OCI-LY3 (cell line): ENCODE results near the gene ASCC2.

Experiments
- H2AFZ ChIP-seq: fragments of 200-600, 300-600 bp; shearing (Covaris generic); 2 replicates; pipeline ENCODE4 v1.6.0; 2014; ENCODE audit warnings: antibody characterized with exemption, low read depth, low read length
- H3K27ac ChIP-seq: fragments of 200-600, 300-600 bp; sonication (generic); 2 replicates; pipeline ENCODE4 v1.5.1; 2014; ENCODE audit warnings: mild to moderate bottlenecking, low read length, moderate library complexity, mixed read lengths
- H3K27me3 ChIP-seq: fragments of 200-600, 300-600 bp; sonication (generic); 2 replicates; pipeline ENCODE4 v1.6.1; 2014; ENCODE audit warnings: low read depth, low read length, mixed read lengths
- H3K36me3 ChIP-seq: fragments of 200-600, 300-600 bp; sonication (generic); replicated peaks from 2 replicates; pipeline ENCODE3; 2014; ENCODE audit warnings: low read depth, low read length, mixed read lengths
- H3K4me1 ChIP-seq: fragments of 300-600, 200-600 bp; sonication (generic); 2 replicates; pipeline ENCODE4 v1.6.1; 2014; ENCODE audit warnings: low read length, mixed read lengths
- H3K4me2 ChIP-seq: fragments of 200-600, 300-600 bp; sonication (generic); 2 replicates; pipeline ENCODE4 v1.6.1; 2014; ENCODE audit warnings: low read length, mixed read lengths
- H3K4me3 ChIP-seq: fragments of 300-600, 200-600 bp; sonication (generic); 2 replicates; pipeline ENCODE4 v1.5.1; 2014; ENCODE audit warnings: antibody characterized with exemption, mild to moderate bottlenecking, low read length, moderate library complexity
- H3K79me2 ChIP-seq: fragments of 300-600, 200-600 bp; shearing (Covaris generic); 2 replicates; pipeline ENCODE4 v1.6.1; 2014; ENCODE audit warnings: mild to moderate bottlenecking, low read length, mixed read lengths
- H3K9ac ChIP-seq: fragments of 300-600, 200-600 bp; shearing (Covaris generic); 2 replicates; pipeline ENCODE4 v1.6.0; 2014; ENCODE audit warnings: mild to moderate bottlenecking, low read length, moderate library complexity
- H3K9me3 ChIP-seq: fragments of 200-600, 300-600 bp; shearing (Covaris generic); 2 replicates; pipeline ENCODE4 v1.6.1; 2014; ENCODE audit warnings: low read length, mixed read lengths; ENCODE audit not compliant: insufficient read depth
- H4K20me1 ChIP-seq: fragments of 200-600, 300-600 bp; sonication (generic); 2 replicates; pipeline ENCODE4 v1.6.1; 2016; ENCODE audit warnings: low read length, mixed read lengths; ENCODE audit not compliant: insufficient read depth
- CTCF ChIP-seq: fragments of 200-600, 300-600 bp; sonication (generic); IDR thresholded peaks from 2 replicates; pipeline ENCODE4 v1.5.1; 2014; ENCODE audit warnings: antibody characterized with exemption, low read length, low read depth
- EZH2phosphoT487 ChIP-seq: fragments of 200-600 bp; shearing (Covaris generic); IDR thresholded peaks from 2 replicates; pipeline ENCODE4 v1.6.1; 2018; ENCODE audit warnings: antibody characterized with exemption, mixed run types, low read depth

The ASCC2 gene

GRCh38 chr22:29748248-29748893 is 89.7 kb downstream of the ASCC2 start:
- H3K27ac ChIP-seq = no peak overlapping the region
- H3K36me3 ChIP-seq = peaks cover 8% of the 10 kb centered on the region
- H2AFZ ChIP-seq = no peak overlapping the region
- H3K4me3 ChIP-seq = no peak overlapping the region
- peak overlapping the region; percentile 63 for H3K4me2 ChIP-seq
- no peaks in the 10 kb centered on the region for H3K27me3 ChIP-seq
- H3K9me3 ChIP-seq = no peaks in the 10 kb centered on the region
- peak overlapping the region; percentile 4; the same call in 1 of the 2 replicates for H3K9ac ChIP-seq
- peaks cover 11% of the 10 kb centered on the region; the same call in 1 of the 2 replicates for H4K20me1 ChIP-seq
- no peaks in the 10 kb centered on the region for H3K79me2 ChIP-seq
- TF ChIP-seq CTCF (no peak), EZH2phosphoT487 (no peak)
- H3K4me1 ChIP-seq = peaks cover 21% of the 10 kb centered on the region

- Histone ChIP-seq H3K9ac (no peak overlapping the region), H3K79me2 (no peaks in the 10 kb centered on the region), H2AFZ (no peak overlapping the region), H3K4me3 (no peak overlapping the region), H3K4me1 (peaks cover 21% of the 10 kb centered on the region), H3K36me3 (peaks cover 8% of the 10 kb centered on the region), H4K20me1 (peaks cover 11% of the 10 kb centered on the region; the same call in 1 of the 2 replicates), H3K27ac (no peak overlapping the region), H3K4me2 (peak overlapping the region; percentile 63), H3K27me3 (no peaks in the 10 kb centered on the region), H3K9me3 (no peaks in the 10 kb centered on the region)
- no peak for TF ChIP-seq EZH2phosphoT487
- no peak for TF ChIP-seq CTCF
Observed at GRCh38 chr22:29747832-29748231, 90.2 kb downstream of the ASCC2 start.

- no peak overlapping the region for H3K9ac ChIP-seq
- H3K4me3 ChIP-seq = no peak overlapping the region
- H3K27ac ChIP-seq = no peak overlapping the region
- H3K36me3 ChIP-seq = peaks cover 4% of the 10 kb centered on the region
- no peak for TF ChIP-seq CTCF
- no peak for TF ChIP-seq EZH2phosphoT487
- peaks cover 21% of the 10 kb centered on the region for H3K4me1 ChIP-seq
- H4K20me1 ChIP-seq = peaks cover 11% of the 10 kb centered on the region; the same call in 1 of the 2 replicates
- H3K9me3 ChIP-seq = no peaks in the 10 kb centered on the region
- no peak overlapping the region for H2AFZ ChIP-seq
- H3K79me2 ChIP-seq = no peaks in the 10 kb centered on the region
- H3K27me3 ChIP-seq = no peaks in the 10 kb centered on the region
- no peak overlapping the region for H3K4me2 ChIP-seq
Observed at GRCh38 chr22:29744902-29745301, 93.2 kb downstream of the ASCC2 start.

GRCh38 chr22:29742326-29742725 is 95.7 kb downstream of the ASCC2 start:
- H3K27ac ChIP-seq = no peak overlapping the region
- H3K27me3 ChIP-seq = no peaks in the 10 kb centered on the region
- no peaks in the 10 kb centered on the region for H3K79me2 ChIP-seq
- no peaks in the 10 kb centered on the region for H3K4me1 ChIP-seq
- no peaks in the 10 kb centered on the region for H3K9me3 ChIP-seq
- no peak overlapping the region for H2AFZ ChIP-seq
- no peak overlapping the region for H3K9ac ChIP-seq
- H4K20me1 ChIP-seq = 0 out of 2 replicates have a peak, but pooled peaks cover under 1% of the 10 kb centered on the region
- no peaks in the 10 kb centered on the region for H3K36me3 ChIP-seq
- no peak for TF ChIP-seq CTCF
- TF ChIP-seq EZH2phosphoT487 = no peak
- H3K4me2 ChIP-seq = no peak overlapping the region
- no peak overlapping the region for H3K4me3 ChIP-seq
